ENCODE data around the gene KCNIP4.

The KCNIP4 gene

GRCh38 chr4:21451032-21451431 is 497.5 kb downstream of the KCNIP4 start:
- H3K9ac ChIP-seq (ENCODE audit: low read length), result no peak overlapping the region
- no peaks in the 10 kb centered on the region for H3K36me3 ChIP-seq (ENCODE audit: insufficient read depth, low read length)
- H3K4me3 ChIP-seq (ENCODE audit: low read depth in 1 of 2, low read length in 2 of 2), result no peak overlapping the region
- no peaks in the 10 kb centered on the region for H3K27me3 ChIP-seq (ENCODE audit: control insufficient read depth in 1 of 2, insufficient read depth in 2 of 2, low read length in 2 of 2)
- no peak overlapping the region for H3K27ac ChIP-seq (ENCODE audit: low read depth, low read length)
- no peaks in the 10 kb centered on the region for H3K4me1 ChIP-seq (ENCODE audit: insufficient read depth, low read length)
- no peaks in the 10 kb centered on the region for H3K9me3 ChIP-seq (ENCODE audit: low read length)

- H3K4me1 ChIP-seq (ENCODE audit: insufficient read depth, low read length), result no peaks in the 10 kb centered on the region
- H3K9ac ChIP-seq (ENCODE audit: low read length), result no peak overlapping the region
- H3K9me3 ChIP-seq (ENCODE audit: low read length), result no peaks in the 10 kb centered on the region
- H3K27me3 ChIP-seq (ENCODE audit: control insufficient read depth in 1 of 2, insufficient read depth in 2 of 2, low read length in 2 of 2), result no peaks in the 10 kb centered on the region
- H3K36me3 ChIP-seq (ENCODE audit: insufficient read depth, low read length), result no peaks in the 10 kb centered on the region
- H3K27ac ChIP-seq (ENCODE audit: low read depth, low read length), result no peak overlapping the region
- H3K4me3 ChIP-seq (ENCODE audit: low read depth in 1 of 2, low read length in 2 of 2), result no peak overlapping the region
Measured at GRCh38 chr4:21450331-21450730, 498.2 kb downstream of the KCNIP4 start.

GRCh38 chr4:21447301-21448054 is 501.1 kb downstream of the KCNIP4 start:
- no peaks in the 10 kb centered on the region for H3K4me1 ChIP-seq (ENCODE audit: insufficient read depth, low read length)
- H3K9me3 ChIP-seq (ENCODE audit: low read length), result no peaks in the 10 kb centered on the region
- H3K4me3 ChIP-seq (ENCODE audit: low read depth in 1 of 2, low read length in 2 of 2), result no peak overlapping the region
- H3K27me3 ChIP-seq (ENCODE audit: control insufficient read depth in 1 of 2, insufficient read depth in 2 of 2, low read length in 2 of 2), result no peaks in the 10 kb centered on the region
- H3K9ac ChIP-seq (ENCODE audit: low read length), result no peak overlapping the region
- no peaks in the 10 kb centered on the region for H3K36me3 ChIP-seq (ENCODE audit: insufficient read depth, low read length)
- H3K27ac ChIP-seq (ENCODE audit: low read depth, low read length), result no peak overlapping the region

- Histone ChIP-seq H3K27me3 (ENCODE audit: control insufficient read depth in 1 of 2, insufficient read depth in 2 of 2, low read length in 2 of 2) (no peaks in the 10 kb centered on the region), H3K4me1 (ENCODE audit: insufficient read depth, low read length) (no peaks in the 10 kb centered on the region), H3K9me3 (ENCODE audit: low read length) (no peaks in the 10 kb centered on the region), H3K36me3 (ENCODE audit: insufficient read depth, low read length) (no peaks in the 10 kb centered on the region), H3K4me3 (ENCODE audit: low read depth in 1 of 2, low read length in 2 of 2) (no peak overlapping the region), H3K9ac (ENCODE audit: low read length) (no peak overlapping the region), H3K27ac (ENCODE audit: low read depth, low read length) (no peak overlapping the region)
Measured at GRCh38 chr4:21420166-21420565, 528.4 kb downstream of the KCNIP4 start.

GRCh38 chr4:21415728-21416127 is 532.8 kb downstream of the KCNIP4 start:
- H3K27me3 ChIP-seq (ENCODE audit: control insufficient read depth in 1 of 2, insufficient read depth in 2 of 2, low read length in 2 of 2), result no peaks in the 10 kb centered on the region
- no peaks in the 10 kb centered on the region for H3K4me1 ChIP-seq (ENCODE audit: insufficient read depth, low read length)
- no peak overlapping the region for H3K4me3 ChIP-seq (ENCODE audit: low read depth in 1 of 2, low read length in 2 of 2)
- H3K36me3 ChIP-seq (ENCODE audit: insufficient read depth, low read length), result no peaks in the 10 kb centered on the region
- no peak overlapping the region for H3K9ac ChIP-seq (ENCODE audit: low read length)
- H3K9me3 ChIP-seq (ENCODE audit: low read length), result no peaks in the 10 kb centered on the region
- H3K27ac ChIP-seq (ENCODE audit: low read depth, low read length), result no peak overlapping the region

DNA sequence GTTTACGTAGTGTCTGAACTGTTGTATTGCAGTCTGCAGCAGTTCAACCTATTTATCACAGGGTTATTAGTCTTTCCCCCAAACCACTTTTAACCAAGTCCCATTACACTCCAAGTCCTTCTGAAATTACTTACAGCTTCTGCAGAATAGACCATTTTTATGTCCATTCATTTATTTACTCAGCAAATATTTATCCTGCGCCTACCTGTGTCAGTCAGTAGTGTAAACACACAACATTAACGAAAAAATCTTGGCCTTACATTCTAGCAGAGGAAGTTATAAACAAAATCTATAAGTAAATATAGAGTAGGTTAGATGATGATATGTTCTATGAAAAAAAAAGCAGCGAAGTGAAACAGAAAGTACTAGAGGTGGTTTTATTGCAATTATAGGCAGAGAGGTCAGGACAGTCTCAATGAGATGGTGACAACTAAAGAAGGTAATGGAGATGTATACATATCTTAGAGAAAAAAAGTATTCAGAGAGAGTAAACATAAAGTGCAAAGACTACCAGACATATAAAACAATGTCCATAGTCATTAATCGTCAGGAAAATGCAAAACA is 534.7 kb downstream of the KCNIP4 start:
- H3K9ac ChIP-seq (ENCODE audit: low read length), result no peak overlapping the region
- no peak overlapping the region for H3K27ac ChIP-seq (ENCODE audit: low read depth, low read length)
- H3K36me3 ChIP-seq (ENCODE audit: insufficient read depth, low read length), result no peaks in the 10 kb centered on the region
- H3K4me1 ChIP-seq (ENCODE audit: insufficient read depth, low read length), result no peaks in the 10 kb centered on the region
- no peak overlapping the region for H3K4me3 ChIP-seq (ENCODE audit: low read depth in 1 of 2, low read length in 2 of 2)
- H3K27me3 ChIP-seq (ENCODE audit: control insufficient read depth in 1 of 2, insufficient read depth in 2 of 2, low read length in 2 of 2), result no peaks in the 10 kb centered on the region
- no peaks in the 10 kb centered on the region for H3K9me3 ChIP-seq (ENCODE audit: low read length)

GRCh38 chr4:21411086-21411485 is 537.5 kb downstream of the KCNIP4 start:
- Histone ChIP-seq H3K4me3 (ENCODE audit: low read depth in 1 of 2, low read length in 2 of 2) (no peak overlapping the region), H3K9me3 (ENCODE audit: low read length) (no peaks in the 10 kb centered on the region), H3K4me1 (ENCODE audit: insufficient read depth, low read length) (no peaks in the 10 kb centered on the region), H3K27me3 (ENCODE audit: control insufficient read depth in 1 of 2, insufficient read depth in 2 of 2, low read length in 2 of 2) (no peaks in the 10 kb centered on the region), H3K27ac (ENCODE audit: low read depth, low read length) (no peak overlapping the region), H3K9ac (ENCODE audit: low read length) (no peak overlapping the region), H3K36me3 (ENCODE audit: insufficient read depth, low read length) (no peaks in the 10 kb centered on the region)

GRCh38 chr4:21410372-21410771 is 538.2 kb downstream of the KCNIP4 start:
- Histone ChIP-seq H3K4me1 (ENCODE audit: insufficient read depth, low read length) (no peaks in the 10 kb centered on the region), H3K4me3 (ENCODE audit: low read depth in 1 of 2, low read length in 2 of 2) (no peak overlapping the region)

DNA sequence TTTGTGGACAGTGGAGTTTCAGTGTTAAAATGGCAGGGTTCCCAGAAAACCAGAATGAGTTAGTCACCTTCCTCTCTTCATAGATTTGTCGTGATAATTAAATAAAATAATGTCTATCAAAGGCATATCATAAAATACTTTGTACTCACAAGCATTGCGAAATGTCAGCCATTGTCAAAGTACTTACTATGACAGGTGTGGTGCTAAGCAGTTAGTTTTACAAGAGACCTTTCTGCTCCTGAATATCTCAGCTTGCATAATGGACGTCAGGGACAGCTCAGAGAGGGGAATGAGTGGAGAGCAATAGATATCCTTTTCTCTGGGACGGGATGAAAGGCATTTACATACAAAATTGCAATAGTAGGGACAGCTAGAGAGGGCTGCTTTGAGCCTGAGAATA is 560.9 kb downstream of the KCNIP4 start:
- H3K9me3 ChIP-seq (ENCODE audit: low read length), result no peaks in the 10 kb centered on the region
- no peak overlapping the region for H3K4me3 ChIP-seq (ENCODE audit: low read depth in 1 of 2, low read length in 2 of 2)
- no peak overlapping the region for H3K27ac ChIP-seq (ENCODE audit: low read depth, low read length)
- H3K4me1 ChIP-seq (ENCODE audit: insufficient read depth, low read length), result no peaks in the 10 kb centered on the region
- H3K36me3 ChIP-seq (ENCODE audit: insufficient read depth, low read length), result no peaks in the 10 kb centered on the region
- H3K27me3 ChIP-seq (ENCODE audit: control insufficient read depth in 1 of 2, insufficient read depth in 2 of 2, low read length in 2 of 2), result no peaks in the 10 kb centered on the region
- no peak overlapping the region for H3K9ac ChIP-seq (ENCODE audit: low read length)

More at GRCh38 chr4:21410372-21410771, 538.2 kb downstream of the KCNIP4 start:
- Histone ChIP-seq H3K36me3 (ENCODE audit: insufficient read depth, low read length) (no peaks in the 10 kb centered on the region), H3K9ac (ENCODE audit: low read length) (no peak overlapping the region), H3K27me3 (ENCODE audit: control insufficient read depth in 1 of 2, insufficient read depth in 2 of 2, low read length in 2 of 2) (no peaks in the 10 kb centered on the region), H3K27ac (ENCODE audit: low read depth, low read length) (no peak overlapping the region), H3K9me3 (ENCODE audit: low read length) (no peaks in the 10 kb centered on the region)

GRCh38 chr4:21386166-21386780 is 562.3 kb downstream of the KCNIP4 start:
- H3K9me3 ChIP-seq (ENCODE audit: low read length), result no peaks in the 10 kb centered on the region
- H3K36me3 ChIP-seq (ENCODE audit: insufficient read depth, low read length), result no peaks in the 10 kb centered on the region
- no peaks in the 10 kb centered on the region for H3K4me1 ChIP-seq (ENCODE audit: insufficient read depth, low read length)
- H3K4me3 ChIP-seq (ENCODE audit: low read depth in 1 of 2, low read length in 2 of 2), result no peak overlapping the region
- H3K9ac ChIP-seq (ENCODE audit: low read length), result no peak overlapping the region
- H3K27ac ChIP-seq (ENCODE audit: low read depth, low read length), result no peak overlapping the region
- H3K27me3 ChIP-seq (ENCODE audit: control insufficient read depth in 1 of 2, insufficient read depth in 2 of 2, low read length in 2 of 2), result no peaks in the 10 kb centered on the region

- Histone ChIP-seq H3K9ac (ENCODE audit: low read length) (no peak overlapping the region), H3K4me3 (ENCODE audit: low read depth in 1 of 2, low read length in 2 of 2) (no peak overlapping the region), H3K27me3 (ENCODE audit: control insufficient read depth in 1 of 2, insufficient read depth in 2 of 2, low read length in 2 of 2) (no peaks in the 10 kb centered on the region), H3K4me1 (ENCODE audit: insufficient read depth, low read length) (no peaks in the 10 kb centered on the region), H3K36me3 (ENCODE audit: insufficient read depth, low read length) (no peaks in the 10 kb centered on the region), H3K27ac (ENCODE audit: low read depth, low read length) (no peak overlapping the region), H3K9me3 (ENCODE audit: low read length) (no peaks in the 10 kb centered on the region)
Measured at GRCh38 chr4:21385706-21386105, 562.9 kb downstream of the KCNIP4 start.
